ENCODE data around the gene NRM. TPM values are rescaled to one million over a fixed set of nuclear protein-coding genes. Genes with fewer than 3 reads are reported as not detected.
"Not testable (repeated sequence)": the region's sequence is repeated elsewhere in the genome, so short reads cannot be mapped to it uniquely, and the experiment has no call there.

NRM gene
- total RNA-seq, 1 donor from 2014 or later: 1.6 TPM

- DNase-seq (ENCODE audit: low read depth in 2 of 2): peak; percentile 68 to 77
Measured at GRCh38 chr6:30720738-30721197, 30.0 kb upstream of the NRM start.

- peak; percentile 98 for DNase-seq (ENCODE audit: low read depth in 2 of 2)
Measured at GRCh38 chr6:30719791-30720737, 29.3 kb upstream of the NRM start, which contains the start of gene TUBB. Gene TUBB (plus strand): TSS chr6:30720352. CDS start chr6:30720507, 155 bp downstream.

DNA sequence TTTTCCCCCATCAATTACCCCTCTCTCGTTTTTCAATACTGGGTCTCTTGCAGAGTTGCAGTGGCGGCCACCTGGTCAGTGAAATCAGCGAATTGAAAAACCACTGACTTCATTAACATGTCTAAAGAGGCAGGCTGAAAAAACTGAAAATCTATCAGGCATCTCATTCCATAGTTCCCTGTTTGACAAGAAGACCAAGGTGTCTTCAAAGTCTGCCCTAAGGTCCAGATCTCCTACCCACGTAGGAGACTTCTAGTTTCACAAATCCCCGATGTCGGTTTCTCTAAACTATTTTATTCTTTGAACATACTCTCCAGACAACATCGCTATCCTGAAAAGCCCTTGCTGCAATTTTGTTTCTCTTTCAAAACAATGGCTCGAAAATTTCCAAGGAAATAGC, 28.6 kb upstream of the NRM start:
- DNase-seq (ENCODE audit: low read depth in 2 of 2): no peak

DNA sequence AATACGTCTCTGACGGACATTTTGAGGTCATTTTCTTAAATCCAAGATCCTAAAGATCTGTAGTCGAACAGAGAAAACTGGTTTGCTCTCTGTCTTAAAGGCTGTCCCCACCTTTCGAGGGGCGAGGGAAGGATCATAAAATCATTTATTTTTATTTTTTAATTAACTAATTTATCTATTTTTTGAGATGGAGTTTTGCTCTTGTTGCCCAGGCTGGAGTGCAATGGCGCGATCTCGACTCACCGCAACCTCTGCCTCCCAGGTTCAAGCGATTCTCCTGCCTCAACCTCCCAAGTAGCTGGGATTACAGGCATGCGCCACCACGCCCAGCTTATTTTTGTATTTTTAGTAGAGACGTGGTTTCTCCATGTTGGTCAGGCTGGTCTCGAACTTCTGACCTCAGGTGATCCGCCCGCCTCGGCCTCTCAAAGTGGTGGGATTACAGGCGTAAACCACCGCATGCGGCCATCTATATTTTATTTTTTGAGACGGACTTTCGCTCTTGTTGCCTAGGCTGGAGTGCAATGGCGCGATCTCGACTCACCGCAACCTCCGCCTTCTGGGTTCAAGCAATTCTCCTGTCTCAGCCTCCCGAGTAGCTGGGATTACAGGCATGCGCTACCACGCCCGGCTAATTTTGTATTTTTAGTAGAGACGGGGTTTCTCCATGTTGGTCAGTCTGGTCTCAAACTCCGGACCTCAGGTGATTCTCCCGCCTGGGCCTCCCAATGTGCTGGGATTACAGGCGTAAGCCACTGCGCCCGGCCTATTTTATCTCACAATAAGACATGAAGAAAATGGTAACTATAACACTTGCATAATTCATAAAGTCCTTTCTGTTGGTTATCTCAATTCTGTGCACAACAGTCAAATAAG, 27.3 kb upstream of the NRM start:
- not testable (repeated sequence) for DNase-seq (ENCODE audit: low read depth in 2 of 2)

GRCh38 chr6:30717129-30717844, 26.5 kb upstream of the NRM start, which contains the start of gene MDC1:
Gene MDC1 (minus strand): TSS chr6:30717281. CDS start chr6:30715175, 2,106 bp downstream.
- DNase-seq (ENCODE audit: low read depth in 2 of 2): peak; percentile 100

GRCh38 chr6:30716879-30717128, 26.0 kb upstream of the NRM start:
- DNase-seq (ENCODE audit: low read depth in 2 of 2): no peak

DNA sequence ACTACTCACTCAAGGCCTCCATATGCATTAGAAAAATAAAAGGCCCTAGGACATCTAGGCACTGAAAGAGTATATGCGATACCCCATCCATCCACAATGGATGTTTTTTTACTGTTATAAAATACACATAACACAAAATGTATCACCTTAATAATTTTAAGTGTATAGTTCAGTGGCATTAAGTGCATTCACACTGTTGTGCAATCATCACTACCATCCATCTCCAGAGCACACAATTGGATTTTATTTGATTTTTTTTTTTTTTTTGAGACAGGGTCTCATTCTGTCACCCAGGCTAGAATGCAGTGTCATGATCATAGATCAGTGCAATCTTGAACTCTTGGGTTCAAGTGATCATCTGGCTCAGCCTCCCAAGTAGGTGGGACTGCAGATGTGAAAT, 23.5 kb upstream of the NRM start:
- no peak for DNase-seq (ENCODE audit: low read depth in 2 of 2)

DNA sequence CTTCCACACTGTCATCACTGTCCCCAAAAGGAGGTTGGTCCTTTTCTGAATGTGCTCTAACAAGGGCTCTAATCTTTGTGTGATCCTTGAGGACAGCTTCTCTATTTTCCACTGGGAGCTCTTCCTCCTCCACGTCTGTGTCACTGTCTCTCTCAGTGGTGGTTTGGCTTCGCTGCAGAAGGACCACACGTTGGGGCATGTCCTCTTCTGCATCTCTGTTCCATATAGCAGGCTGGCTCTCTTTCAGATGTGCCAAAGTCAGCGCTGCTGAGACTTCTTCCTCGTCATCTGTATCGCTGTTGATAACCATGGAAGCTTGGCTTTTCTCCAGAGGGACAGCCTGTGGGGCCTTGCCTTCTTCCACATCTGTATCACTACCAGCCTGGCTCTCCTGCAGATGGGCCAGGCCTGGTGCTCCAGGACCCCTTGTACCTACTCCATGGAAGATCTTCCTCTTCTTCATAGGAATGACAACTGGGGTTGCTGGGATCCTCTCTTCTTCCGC, 21.7 kb upstream of the NRM start:
- no peak for DNase-seq (ENCODE audit: low read depth in 2 of 2)

DNA sequence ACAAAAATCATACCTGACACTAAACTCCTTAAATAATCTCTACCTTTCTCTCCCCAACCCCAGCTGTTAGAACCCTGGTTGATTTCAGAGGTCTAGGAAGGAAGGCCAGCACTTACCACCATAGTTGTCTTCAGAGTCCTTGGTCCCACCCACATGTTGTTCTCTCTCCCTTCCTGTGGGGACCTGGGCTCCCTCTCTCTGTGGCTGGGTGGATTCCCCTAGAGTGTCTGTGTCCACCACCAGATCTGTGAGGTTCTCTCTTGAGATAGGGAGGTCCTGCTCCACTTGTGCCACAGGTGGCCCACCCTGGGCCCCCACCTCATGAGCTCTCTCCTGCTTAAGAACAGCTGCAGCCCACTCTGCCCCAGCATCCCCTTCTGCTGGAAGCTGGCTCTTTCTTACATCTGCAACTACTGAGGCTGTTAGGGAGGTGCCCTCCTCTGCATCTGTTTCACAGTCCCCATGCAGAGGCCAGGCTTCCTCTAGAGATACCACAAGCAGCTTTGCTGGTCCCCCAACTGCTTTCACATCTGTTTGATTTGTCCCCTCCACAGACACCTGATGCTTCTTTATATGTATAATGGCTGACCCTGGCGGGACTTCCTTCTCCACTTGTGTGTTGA, 21.1 kb upstream of the NRM start:
- DNase-seq (ENCODE audit: low read depth in 2 of 2): no peak

GRCh38 chr6:30709101-30709868, 18.5 kb upstream of the NRM start:
- DNase-seq (ENCODE audit: low read depth in 2 of 2): no peak

DNA sequence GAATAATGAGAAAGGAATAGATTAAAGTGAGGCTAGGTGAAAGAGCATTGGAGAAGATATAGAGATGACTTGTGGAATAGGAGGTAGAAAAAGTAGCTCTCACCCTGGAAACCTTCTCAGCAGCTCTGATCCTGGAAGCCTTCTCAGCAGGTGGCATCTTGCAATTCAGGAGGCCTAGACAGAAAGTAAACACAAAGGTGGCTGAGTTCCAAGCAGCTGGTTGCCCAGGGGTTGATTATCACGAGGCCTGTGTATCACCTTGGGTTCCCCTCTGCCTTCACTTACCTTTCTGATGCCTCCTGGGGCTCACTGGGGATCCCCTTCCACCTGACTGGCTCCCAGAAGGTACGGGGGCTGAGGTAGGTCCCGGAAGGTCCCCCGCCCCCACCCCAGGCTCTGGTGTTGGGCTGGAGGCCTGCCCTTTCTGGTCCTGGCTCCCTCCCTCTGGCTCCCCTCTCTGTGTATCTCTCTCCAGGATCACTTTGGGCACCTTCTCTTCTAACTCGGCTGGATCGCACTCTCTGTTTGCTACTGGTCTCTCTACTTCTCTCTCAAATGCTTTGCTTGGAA, 16.6 kb upstream of the NRM start:
- no peak for DNase-seq (ENCODE audit: low read depth in 2 of 2)

- DNase-seq (ENCODE audit: low read depth in 2 of 2): no peak
Measured at GRCh38 chr6:30705620-30706019, 14.8 kb upstream of the NRM start.

GRCh38 chr6:30703821-30704220, 13.0 kb upstream of the NRM start:
- no peak for DNase-seq (ENCODE audit: low read depth in 2 of 2)

GRCh38 chr6:30703011-30703410, 12.2 kb upstream of the NRM start:
- no peak for DNase-seq (ENCODE audit: low read depth in 2 of 2)

- peak in 1 of 2 donors; percentile 50 for DNase-seq (ENCODE audit: low read depth in 2 of 2)
Measured at GRCh38 chr6:30700340-30700739, 9.6 kb upstream of the NRM start.

DNA sequence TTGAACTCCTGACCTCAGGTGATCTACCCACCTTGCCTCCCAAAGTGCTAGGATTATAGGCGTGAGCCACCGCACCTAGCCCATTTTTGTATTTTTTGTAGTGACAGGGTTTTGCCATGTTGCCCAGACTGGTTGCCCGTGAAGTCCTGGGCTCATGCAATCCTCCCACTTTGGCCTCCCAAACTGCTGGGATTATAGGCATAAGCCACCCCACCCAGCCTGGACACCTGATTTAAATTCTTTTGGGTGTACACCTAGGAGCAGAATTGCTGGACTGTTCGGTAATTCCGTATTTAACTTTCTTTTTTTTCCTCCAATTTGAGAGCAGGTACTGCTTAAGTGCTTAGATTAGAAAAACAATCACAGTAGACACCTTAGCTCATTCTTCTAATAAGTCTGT, 5.6 kb upstream of the NRM start:
- DNase-seq (ENCODE audit: low read depth in 2 of 2): no peak

GRCh38 chr6:30691208-30691847, 544 bp upstream of the NRM start:
- no peak for DNase-seq (ENCODE audit: low read depth in 2 of 2)

GRCh38 chr6:30689985-30690384, 799 bp downstream of the NRM start:
- DNase-seq (ENCODE audit: low read depth in 2 of 2): no peak
